ENCODE measurements around the gene GJB4. TPM values are rescaled to one million over a fixed set of nuclear protein-coding genes. Genes with fewer than 3 reads are reported as not detected.

GJB4 gene
- polyA plus RNA-seq, 1 of the 3 experiments (the other 2 are of a cell fraction), result not detected

DNA sequence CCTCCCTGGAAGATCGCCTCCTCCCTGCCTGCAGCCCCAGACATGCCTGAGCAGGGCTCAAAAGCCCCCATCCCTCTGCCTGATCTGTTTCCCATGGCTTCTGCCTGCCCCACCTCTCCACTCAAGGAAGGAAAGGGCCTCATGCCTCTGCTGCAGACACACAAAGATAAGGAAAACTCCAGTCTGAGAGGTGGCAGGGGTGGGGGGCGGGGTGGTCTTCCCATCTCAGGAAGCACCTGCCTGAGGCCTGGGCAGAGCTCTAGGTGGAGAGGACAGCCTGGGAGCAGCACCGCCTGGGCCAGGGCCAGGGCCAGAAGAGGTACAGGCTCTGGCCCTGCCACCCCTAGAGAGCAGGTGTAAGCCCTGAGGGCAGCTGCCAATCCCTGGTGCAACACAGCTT, 17.4 kb downstream of the GJB4 start:
- no peak overlapping the region for H3K9ac ChIP-seq
- no peaks in the 10 kb centered on the region for H3K9me3 ChIP-seq
- H3K27ac ChIP-seq (ENCODE audit: low read depth in 2 of 2, low read length in 1 of 2), result no peak overlapping the region
- no peak for DNase-seq
- ChIA-PET CTCF (interaction anchor here (0.5 to 1.9 kb wide), 5 partner anchors 10 to 1802 kb away, joined by 3 to 8 read pairs (median 6); partner anchors contain the start of gene SMIM12), POLR2A (no interaction called here)
- H3K4me3 ChIP-seq (ENCODE audit: low read depth in 2 of 2, low read length in 1 of 2), result no peak overlapping the region
- H2AFZ ChIP-seq (ENCODE audit: low read depth), result no peak overlapping the region
- H3K9me2 ChIP-seq, result no peaks in the 10 kb centered on the region
- H3K4me2 ChIP-seq, result no peak overlapping the region
- H3K36me3 ChIP-seq (replicated peaks in 1 of 2; ENCODE audit: control insufficient read depth in 1 of 2, insufficient read depth in 2 of 2, low read length in 1 of 2), result no peaks in the 10 kb centered on the region
- peaks cover 0 to 4% of the 10 kb centered on the region in 2 experiments; a peak in 1 of 4 replicates for H3K4me1 ChIP-seq (ENCODE audit: control insufficient read depth in 1 of 2, insufficient read depth in 2 of 2, low read depth in 1 of 2, low read length in 1 of 2)
- 17% methylated on average over 2 of the region's 3 CpGs for WGBS (ENCODE audit: low lambda C conversion rate)
- no peaks in the 10 kb centered on the region for H4K20me1 ChIP-seq (ENCODE audit: insufficient read depth)
- H3K27me3 ChIP-seq (ENCODE audit: insufficient read depth), result peaks cover 24% of the 10 kb centered on the region
- no peaks in the 10 kb centered on the region for H3K79me2 ChIP-seq (ENCODE audit: insufficient read depth)
- TF ChIP-seq MEF2A (IDR thresholded peaks at IDR 0.05; ENCODE audit: borderline replicate concordance, low read depth), result no peak
- no peak for TF ChIP-seq GATA2 (CRISPR knock-in tag; IDR thresholded peaks at IDR 0.05)
- TF ChIP-seq TAF1 (IDR thresholded peaks at IDR 0.05; ENCODE audit: borderline replicate concordance, low read depth, low read length), result no peak
- no peak for TF ChIP-seq RCOR1 (IDR thresholded peaks at IDR 0.05; ENCODE audit: low read length)
- TF ChIP-seq CHD2 (IDR thresholded peaks at IDR 0.05; ENCODE audit: low read length, partially characterized antibody), result no peak
- TF ChIP-seq YY1 (IDR thresholded peaks at IDR 0.05; ENCODE audit: low read depth), result no peak
- TF ChIP-seq ELF1 (IDR thresholded peaks at IDR 0.05), result no peak
- no peak for TF ChIP-seq GABPA (IDR thresholded peaks at IDR 0.05; ENCODE audit: low read depth)
- no peak for TF ChIP-seq POLR2AphosphoS5 (IDR thresholded peaks at IDR 0.05; ENCODE audit: low read depth, low read length)
- no peak for TF ChIP-seq RXRA (IDR thresholded peaks at IDR 0.05; ENCODE audit: borderline replicate concordance, low read depth)
- TF ChIP-seq FOXJ3 (CRISPR knock-in tag; IDR thresholded peaks at IDR 0.05), result no peak
- TF ChIP-seq NRF1 (IDR thresholded peaks at IDR 0.05; ENCODE audit: low read depth, low read length), result no peak
- TF ChIP-seq, protein P1, sequence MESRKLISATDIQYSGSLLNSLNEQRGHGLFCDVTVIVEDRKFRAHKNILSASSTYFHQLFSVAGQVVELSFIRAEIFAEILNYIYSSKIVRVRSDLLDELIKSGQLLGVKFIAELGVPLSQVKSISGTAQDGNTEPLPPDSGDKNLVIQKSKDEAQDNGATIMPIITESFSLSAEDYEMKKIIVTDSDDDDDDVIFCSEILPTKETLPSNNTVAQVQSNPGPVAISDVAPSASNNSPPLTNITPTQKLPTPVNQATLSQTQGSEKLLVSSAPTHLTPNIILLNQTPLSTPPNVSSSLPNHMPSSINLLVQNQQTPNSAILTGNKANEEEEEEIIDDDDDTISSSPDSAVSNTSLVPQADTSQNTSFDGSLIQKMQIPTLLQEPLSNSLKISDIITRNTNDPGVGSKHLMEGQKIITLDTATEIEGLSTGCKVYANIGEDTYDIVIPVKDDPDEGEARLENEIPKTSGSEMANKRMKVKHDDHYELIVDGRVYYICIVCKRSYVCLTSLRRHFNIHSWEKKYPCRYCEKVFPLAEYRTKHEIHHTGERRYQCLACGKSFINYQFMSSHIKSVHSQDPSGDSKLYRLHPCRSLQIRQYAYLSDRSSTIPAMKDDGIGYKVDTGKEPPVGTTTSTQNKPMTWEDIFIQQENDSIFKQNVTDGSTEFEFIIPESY (IDR thresholded peaks at IDR 0.05; ENCODE audit: borderline replicate concordance, low read depth), result no peak
- no peak for TF ChIP-seq JUND (IDR thresholded peaks at IDR 0.05)
- no peak for TF ChIP-seq TCF12 (IDR thresholded peaks at IDR 0.05)
- TF ChIP-seq RAD21 (IDR thresholded peaks at IDR 0.05; ENCODE audit: low read length), result no peak
- TF ChIP-seq, protein P2, sequence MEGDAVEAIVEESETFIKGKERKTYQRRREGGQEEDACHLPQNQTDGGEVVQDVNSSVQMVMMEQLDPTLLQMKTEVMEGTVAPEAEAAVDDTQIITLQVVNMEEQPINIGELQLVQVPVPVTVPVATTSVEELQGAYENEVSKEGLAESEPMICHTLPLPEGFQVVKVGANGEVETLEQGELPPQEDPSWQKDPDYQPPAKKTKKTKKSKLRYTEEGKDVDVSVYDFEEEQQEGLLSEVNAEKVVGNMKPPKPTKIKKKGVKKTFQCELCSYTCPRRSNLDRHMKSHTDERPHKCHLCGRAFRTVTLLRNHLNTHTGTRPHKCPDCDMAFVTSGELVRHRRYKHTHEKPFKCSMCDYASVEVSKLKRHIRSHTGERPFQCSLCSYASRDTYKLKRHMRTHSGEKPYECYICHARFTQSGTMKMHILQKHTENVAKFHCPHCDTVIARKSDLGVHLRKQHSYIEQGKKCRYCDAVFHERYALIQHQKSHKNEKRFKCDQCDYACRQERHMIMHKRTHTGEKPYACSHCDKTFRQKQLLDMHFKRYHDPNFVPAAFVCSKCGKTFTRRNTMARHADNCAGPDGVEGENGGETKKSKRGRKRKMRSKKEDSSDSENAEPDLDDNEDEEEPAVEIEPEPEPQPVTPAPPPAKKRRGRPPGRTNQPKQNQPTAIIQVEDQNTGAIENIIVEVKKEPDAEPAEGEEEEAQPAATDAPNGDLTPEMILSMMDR (IDR thresholded peaks at IDR 0.05), result no peak
- TF ChIP-seq, protein P3, sequence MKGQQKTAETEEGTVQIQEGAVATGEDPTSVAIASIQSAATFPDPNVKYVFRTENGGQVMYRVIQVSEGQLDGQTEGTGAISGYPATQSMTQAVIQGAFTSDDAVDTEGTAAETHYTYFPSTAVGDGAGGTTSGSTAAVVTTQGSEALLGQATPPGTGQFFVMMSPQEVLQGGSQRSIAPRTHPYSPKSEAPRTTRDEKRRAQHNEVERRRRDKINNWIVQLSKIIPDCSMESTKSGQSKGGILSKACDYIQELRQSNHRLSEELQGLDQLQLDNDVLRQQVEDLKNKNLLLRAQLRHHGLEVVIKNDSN (IDR thresholded peaks at IDR 0.05; ENCODE audit: borderline replicate concordance, low read depth), result no peak
- TF ChIP-seq EP300 (IDR thresholded peaks at IDR 0.05; ENCODE audit: borderline replicate concordance in 1 of 2, low read depth in 1 of 2, low read length in 1 of 2), result no peak
- no peak for TF ChIP-seq SIN3A (IDR thresholded peaks at IDR 0.05; ENCODE audit: borderline replicate concordance, low read depth, low read length)
- no peaks in the 10 kb centered on the region for H3F3A ChIP-seq (replicated peaks; ENCODE audit: insufficient read depth)
